Peyer's patch (tissue), 4 donors: Measurements from ENCODE around the gene FGF1. TPM values are rescaled to one million over a fixed set of nuclear protein-coding genes. Genes with fewer than 3 reads are reported as not detected.
A peak's percentile ranks its signal among the peaks of the same experiment; 100 is the strongest.

Source experiments
- DNase-seq, 3 donors: peaks; one replicate each; pipeline ENCODE4 v3.0.0-alpha.2; 2017 to 2019
- H3K27ac ChIP-seq, 4 donors: fragments of 200-600 bp; sonication (generic); one replicate each; pipeline ENCODE4 v1.5.1; 2016 to 2019
- H3K27me3 ChIP-seq, 2 donors: fragments of 200-600 bp; sonication (generic); one replicate each; pipeline ENCODE4 v1.5.1; 2019
- H3K36me3 ChIP-seq, 3 donors: fragments of 200-600 bp; sonication (generic); one replicate each; pipeline ENCODE4 v1.5.1; 2016 to 2019
- H3K4me1 ChIP-seq, 4 donors: fragments of 200-600 bp; sonication (generic); one replicate each; pipeline ENCODE4 v1.5.1; 2016 to 2019
- H3K4me3 ChIP-seq, 4 donors: fragments of 200-600 bp; sonication (generic); 1 replicate in 3 of 4; 2 replicates in 1 of 4; pipeline ENCODE4 v1.5.1; 2016 to 2019; ENCODE audit warnings: mild to moderate bottlenecking in 1 of 4
- H3K9me3 ChIP-seq, 4 donors: fragments of 200-600 bp; sonication (generic); one replicate each; pipeline ENCODE4 v1.5.1; 2016 to 2019; ENCODE audit warnings: mild to moderate bottlenecking in 1 of 4
- POLR2A ChIP-seq, 2 donors: fragments of 450-650 bp; IDR thresholded peaks; one replicate each; pipeline ENCODE4 v1.5.1; 2017; ENCODE audit warnings: antibody characterized with exemption in 2 of 2, mild to moderate bottlenecking in 2 of 2, moderate library complexity in 2 of 2
- total RNA-seq, 4 donors: library from RNA; depleted of rRNA; stranded (reverse); fragments of >200 nt; gene quantifications; one replicate each; pipeline ENCODE4 v1.1.0, GENCODE V29; 2016
- TF ChIP-seq, protein P1 (sequence below), 6 experiments: fragments of 450-650 bp in 4 of 6; fragments of 200-600 bp in 2 of 6; sonication (generic) in 1 of 6; IDR thresholded peaks; one replicate each; pipeline ENCODE4 v1.5.1; 2017 to 2019; ENCODE audit warnings: antibody characterized with exemption in 6 of 6, mild to moderate bottlenecking in 3 of 6, moderate library complexity in 1 of 6

The FGF1 gene
- total RNA-seq, 4 donors from 2014 or later, result not detected

DNA sequence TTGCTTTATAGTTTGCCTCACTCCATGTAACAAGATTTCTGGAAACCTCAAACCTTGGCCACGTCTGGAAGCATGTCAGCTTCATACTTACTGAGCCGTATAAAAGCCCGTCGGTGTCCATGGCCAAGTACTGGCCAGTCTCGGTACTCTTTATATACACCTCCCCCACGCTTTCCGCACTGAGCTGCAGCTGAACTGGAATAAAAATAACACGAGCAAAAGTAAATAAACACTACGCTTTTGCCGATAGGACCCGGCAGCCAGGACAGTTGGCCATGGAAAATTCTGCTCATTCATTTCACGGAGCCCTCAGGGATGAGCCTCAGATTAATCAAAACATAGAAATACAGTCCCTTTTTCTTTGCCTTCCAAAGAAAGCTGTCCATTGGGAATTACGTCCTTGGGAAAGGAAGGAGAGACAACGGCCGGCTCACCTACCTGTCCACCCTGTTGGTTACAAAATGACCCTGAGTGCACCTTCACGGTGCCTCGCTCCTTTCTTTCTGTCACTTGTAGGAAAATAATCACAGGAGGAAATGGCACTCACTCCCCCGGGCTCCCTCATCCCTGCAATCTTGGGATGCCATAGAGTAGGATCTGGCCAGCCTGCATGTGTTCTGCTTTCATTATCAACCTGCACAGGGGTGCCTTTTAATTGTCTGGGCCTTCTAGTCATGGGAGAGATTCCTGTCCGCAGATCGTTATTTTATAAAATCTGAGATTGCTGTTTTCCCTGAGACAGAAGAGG lies 85.1 kb downstream of the FGF1 start:
- no peak overlapping the region for H3K4me3 ChIP-seq
- H3K4me1 ChIP-seq, result no peaks in the 10 kb centered on the region
- no peak for TF ChIP-seq POLR2A (IDR thresholded peaks at IDR 0.05)
- TF ChIP-seq, protein P1, sequence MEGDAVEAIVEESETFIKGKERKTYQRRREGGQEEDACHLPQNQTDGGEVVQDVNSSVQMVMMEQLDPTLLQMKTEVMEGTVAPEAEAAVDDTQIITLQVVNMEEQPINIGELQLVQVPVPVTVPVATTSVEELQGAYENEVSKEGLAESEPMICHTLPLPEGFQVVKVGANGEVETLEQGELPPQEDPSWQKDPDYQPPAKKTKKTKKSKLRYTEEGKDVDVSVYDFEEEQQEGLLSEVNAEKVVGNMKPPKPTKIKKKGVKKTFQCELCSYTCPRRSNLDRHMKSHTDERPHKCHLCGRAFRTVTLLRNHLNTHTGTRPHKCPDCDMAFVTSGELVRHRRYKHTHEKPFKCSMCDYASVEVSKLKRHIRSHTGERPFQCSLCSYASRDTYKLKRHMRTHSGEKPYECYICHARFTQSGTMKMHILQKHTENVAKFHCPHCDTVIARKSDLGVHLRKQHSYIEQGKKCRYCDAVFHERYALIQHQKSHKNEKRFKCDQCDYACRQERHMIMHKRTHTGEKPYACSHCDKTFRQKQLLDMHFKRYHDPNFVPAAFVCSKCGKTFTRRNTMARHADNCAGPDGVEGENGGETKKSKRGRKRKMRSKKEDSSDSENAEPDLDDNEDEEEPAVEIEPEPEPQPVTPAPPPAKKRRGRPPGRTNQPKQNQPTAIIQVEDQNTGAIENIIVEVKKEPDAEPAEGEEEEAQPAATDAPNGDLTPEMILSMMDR (IDR thresholded peaks at IDR 0.05), result peak in 1 of 6 experiments; percentile 2
- H3K9me3 ChIP-seq, result no peaks in the 10 kb centered on the region
- DNase-seq, result peak in 2 of 3 donors; percentile 16 to 48
- H3K36me3 ChIP-seq, result no peaks in the 10 kb centered on the region
- no peaks in the 10 kb centered on the region for H3K27me3 ChIP-seq
- peak overlapping the region in 2 of 4 donors; percentile 35 to 61 for H3K27ac ChIP-seq

DNA sequence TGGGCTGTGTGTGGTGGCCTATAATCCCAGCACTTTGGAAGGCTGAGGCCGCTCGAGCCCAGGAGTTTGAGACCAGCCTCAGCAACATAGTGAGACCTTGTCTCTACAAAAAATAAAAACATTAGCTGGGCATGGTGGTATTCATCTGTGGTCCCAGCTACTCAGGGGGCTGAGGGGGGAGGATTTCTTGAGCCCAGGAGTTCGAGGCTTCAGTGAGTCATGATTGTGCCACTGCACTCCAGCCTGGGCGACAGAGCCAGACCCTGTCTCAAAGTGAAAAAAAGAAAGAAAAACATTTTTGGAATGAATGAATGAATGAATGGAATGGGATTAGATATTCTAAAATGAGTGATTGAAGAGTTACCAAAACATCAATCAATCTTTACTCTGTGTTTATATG lies 85.8 kb downstream of the FGF1 start:
- no peaks in the 10 kb centered on the region for H3K4me1 ChIP-seq
- peak overlapping the region in 2 of 4 donors; percentile 12 to 61 for H3K27ac ChIP-seq
- DNase-seq, result no peak
- no peak for TF ChIP-seq POLR2A (IDR thresholded peaks at IDR 0.05)
- TF ChIP-seq, protein P1 (IDR thresholded peaks at IDR 0.05), result no peak
- no peaks in the 10 kb centered on the region for H3K9me3 ChIP-seq
- no peak overlapping the region for H3K4me3 ChIP-seq
- H3K36me3 ChIP-seq, result no peaks in the 10 kb centered on the region
- no peaks in the 10 kb centered on the region for H3K27me3 ChIP-seq

DNA sequence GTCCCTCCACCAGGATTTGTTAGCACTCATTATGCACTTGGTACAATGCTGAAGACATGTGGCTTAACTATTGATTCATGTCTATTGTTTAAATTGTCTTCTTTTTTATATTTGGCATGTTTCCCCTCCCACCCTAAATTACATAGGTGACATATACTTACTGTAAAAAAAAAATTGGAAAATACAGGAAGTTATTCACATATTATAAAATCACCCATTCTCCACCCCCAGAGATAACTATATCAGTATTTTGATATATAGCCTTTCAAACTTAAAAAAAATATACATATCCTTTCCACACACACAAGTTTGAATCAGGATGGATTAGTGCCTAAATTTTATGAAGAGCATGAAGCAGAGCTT lies 87.6 kb downstream of the FGF1 start:
- no peak for DNase-seq
- H3K27me3 ChIP-seq, result no peaks in the 10 kb centered on the region
- H3K27ac ChIP-seq, result no peak overlapping the region
- TF ChIP-seq POLR2A (IDR thresholded peaks at IDR 0.05), result no peak
- TF ChIP-seq, protein P1 (IDR thresholded peaks at IDR 0.05), result no peak
- H3K4me1 ChIP-seq, result no peaks in the 10 kb centered on the region
- no peaks in the 10 kb centered on the region for H3K9me3 ChIP-seq
- H3K4me3 ChIP-seq, result no peak overlapping the region
- H3K36me3 ChIP-seq, result no peaks in the 10 kb centered on the region

DNA sequence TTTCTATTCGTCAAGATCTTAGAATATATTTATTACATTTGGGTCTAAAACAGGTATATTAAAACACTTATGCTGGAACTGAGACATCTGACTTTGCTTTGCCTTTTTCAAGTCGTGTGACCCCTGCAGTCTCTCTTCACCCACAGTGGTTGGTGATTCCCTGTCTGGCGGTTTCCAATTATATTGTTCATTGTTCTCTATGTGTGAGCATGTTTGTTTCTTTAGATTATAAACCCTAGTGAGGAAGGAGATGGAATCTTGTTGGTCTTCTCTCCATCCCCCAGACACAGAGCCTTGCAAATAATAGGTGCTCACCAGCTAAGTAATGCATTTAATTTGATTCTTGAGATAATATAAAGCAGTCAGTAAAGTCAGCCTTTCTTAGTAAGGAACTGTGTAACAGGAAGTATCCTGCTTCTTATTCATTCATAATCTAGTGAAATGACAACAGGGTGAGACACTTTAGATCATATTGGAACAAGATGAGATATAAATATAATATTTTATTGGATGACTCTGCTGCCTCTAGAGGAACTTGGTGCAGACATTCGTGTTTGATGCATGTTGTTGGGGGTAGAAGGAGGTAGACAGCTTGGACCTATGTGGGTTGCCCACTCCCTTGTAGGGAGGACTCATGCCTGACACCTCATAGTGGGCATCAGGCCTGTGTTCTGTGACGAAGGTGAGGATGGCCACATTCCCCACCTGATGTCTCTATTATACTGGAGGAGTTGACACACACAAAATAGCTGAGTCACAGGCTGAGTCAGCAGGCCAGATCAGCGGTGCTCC lies 88.1 kb downstream of the FGF1 start:
- no peak for DNase-seq

DNA sequence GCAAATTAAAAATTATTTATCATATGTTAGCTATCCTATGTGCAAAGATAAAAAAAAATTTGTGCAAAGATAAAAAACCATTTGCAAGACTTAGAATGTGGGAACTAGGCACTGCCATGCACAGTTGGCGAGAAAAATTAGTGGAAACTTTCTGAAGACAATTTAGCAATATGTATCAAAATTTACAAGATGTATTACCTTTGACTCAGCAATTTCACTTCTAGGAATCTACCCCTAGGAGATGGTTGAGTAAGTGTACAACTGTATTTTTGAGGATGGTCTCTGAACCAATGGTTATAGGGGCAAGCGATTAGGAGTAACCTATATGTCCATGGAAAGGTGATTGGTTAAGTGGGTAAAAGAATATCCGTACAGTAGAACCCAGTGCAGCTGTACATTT lies 88.9 kb downstream of the FGF1 start:
- no peak for DNase-seq
- Histone ChIP-seq H3K4me1 (no peaks in the 10 kb centered on the region), H3K36me3 (no peaks in the 10 kb centered on the region), H3K9me3 (no peaks in the 10 kb centered on the region), H3K4me3 (no peak overlapping the region), H3K27me3 (no peaks in the 10 kb centered on the region), H3K27ac (no peak overlapping the region)
- TF ChIP-seq POLR2A (IDR thresholded peaks at IDR 0.05), result no peak
- TF ChIP-seq, protein P1 (IDR thresholded peaks at IDR 0.05), result no peak

More for the DNA sequence above, 88.1 kb downstream of the FGF1 start:
- H3K27me3 ChIP-seq, result no peaks in the 10 kb centered on the region
- no peak overlapping the region for H3K27ac ChIP-seq
- no peaks in the 10 kb centered on the region for H3K9me3 ChIP-seq
- TF ChIP-seq, protein P1 (IDR thresholded peaks at IDR 0.05), result no peak
- no peak for TF ChIP-seq POLR2A (IDR thresholded peaks at IDR 0.05)
- no peak overlapping the region for H3K4me3 ChIP-seq
- H3K4me1 ChIP-seq, result no peaks in the 10 kb centered on the region
- H3K36me3 ChIP-seq, result no peaks in the 10 kb centered on the region
